NT2/D1 (cell line): ENCODE data around the gene CAMTA2.

Experiments used
- DNase-seq: peaks from one replicate; pipeline ENCODE4 v3.0.0-alpha.2; 2011; ENCODE audit warnings: low read depth, low spot score
- H3K27me3 ChIP-seq: 2 replicates; pipeline ENCODE4 v1.6.0; 2011; ENCODE audit warnings: mild to moderate bottlenecking; ENCODE audit not compliant: insufficient read length, insufficient read depth
- H3K36me3 ChIP-seq: 2 replicates; pipeline ENCODE4 v1.6.1; 2011; ENCODE audit warnings: mild to moderate bottlenecking, low read length, mixed read lengths; ENCODE audit not compliant: insufficient read depth, insufficient read length
- H3K4me1 ChIP-seq: 2 replicates; pipeline ENCODE4 v1.5.1; 2011; ENCODE audit not compliant: insufficient read depth, insufficient read length
- H3K4me3 ChIP-seq: 2 replicates; pipeline ENCODE4 v1.5.1; 2011; ENCODE audit warnings: low read depth; ENCODE audit not compliant: insufficient read length
- H3K9ac ChIP-seq: 2 replicates; pipeline ENCODE4 v1.6.0; 2011; ENCODE audit warnings: low read depth; ENCODE audit not compliant: insufficient read length
- H3K9me3 ChIP-seq: 2 replicates; pipeline ENCODE4 v1.5.1; 2011; ENCODE audit warnings: mild to moderate bottlenecking, low read length; ENCODE audit not compliant: insufficient read depth
- SUZ12 ChIP-seq: IDR thresholded peaks from 2 replicates; pipeline ENCODE4 v1.6.1; 2011; ENCODE audit not compliant: insufficient read length, insufficient read depth; ENCODE audit errors: extremely low read depth
- YY1 ChIP-seq: IDR thresholded peaks from 2 replicates; pipeline ENCODE4 v1.6.1; 2011; ENCODE audit not compliant: insufficient read length, insufficient read depth
- ZNF274 ChIP-seq: IDR thresholded peaks from 2 replicates; pipeline ENCODE4 v1.6.1; 2011; ENCODE audit warnings: mild to moderate bottlenecking, low read depth, low read length

Gene CAMTA2

DNA sequence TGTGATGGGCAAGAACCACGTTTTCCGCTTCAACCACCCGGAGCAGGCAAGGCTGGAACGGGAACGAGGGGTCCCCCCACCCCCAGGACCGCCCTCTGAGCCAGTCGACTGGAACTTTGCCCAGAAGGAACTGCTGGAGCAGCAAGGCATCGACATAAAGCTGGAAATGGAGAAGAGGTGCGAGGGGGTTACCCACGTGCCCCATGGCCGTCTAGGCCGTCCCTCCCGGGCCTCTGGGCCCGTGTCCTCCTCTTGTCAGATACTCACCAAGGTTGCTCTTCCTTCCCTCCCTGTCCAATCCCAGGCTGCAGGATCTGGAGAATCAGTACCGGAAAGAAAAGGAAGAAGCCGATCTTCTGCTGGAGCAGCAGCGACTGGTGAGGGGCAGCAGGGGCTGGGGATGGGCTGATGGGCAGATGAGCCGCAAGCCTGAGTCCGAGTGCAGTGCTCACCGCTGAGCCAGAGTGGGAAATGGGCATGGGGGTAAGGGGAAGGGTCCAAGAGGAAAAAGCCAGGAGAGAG, 33.1 kb upstream of the CAMTA2 start:
- Histone ChIP-seq H3K36me3 (peaks cover 72% of the 10 kb centered on the region), H3K9me3 (no peaks in the 10 kb centered on the region), H3K9ac (no peak overlapping the region), H3K27me3 (no peaks in the 10 kb centered on the region), H3K4me3 (no peak overlapping the region), H3K4me1 (peaks cover 3% of the 10 kb centered on the region)
- TF ChIP-seq SUZ12 (no peak), YY1 (no peak), ZNF274 (no peak)
- DNase-seq: no peak

DNA sequence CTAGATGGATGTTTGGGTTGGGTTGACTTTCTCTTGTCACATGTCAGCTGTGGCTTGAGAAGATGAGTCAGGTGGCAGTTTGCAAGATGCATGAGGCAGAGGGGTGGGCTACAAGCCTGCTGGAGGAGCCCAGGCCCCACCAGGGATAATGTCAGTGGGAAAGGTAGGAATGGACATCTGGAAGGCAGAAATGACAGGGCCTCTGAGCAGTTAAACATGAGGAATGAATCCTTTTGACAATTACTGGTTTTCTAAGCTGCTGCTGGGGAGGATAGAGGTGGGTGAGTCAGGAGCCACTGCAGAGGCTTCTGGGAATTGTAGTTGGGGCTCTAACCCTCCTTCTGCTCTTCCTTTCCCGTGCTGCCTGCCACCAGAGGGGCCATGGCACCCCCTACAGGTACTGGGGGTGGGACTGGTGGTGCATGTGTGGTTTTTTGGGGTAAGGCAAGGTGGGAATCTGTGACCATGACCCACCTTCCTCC, 32.0 kb upstream of the CAMTA2 start:
- Histone ChIP-seq H3K27me3 (no peaks in the 10 kb centered on the region), H3K9me3 (no peaks in the 10 kb centered on the region), H3K4me1 (peaks cover 3% of the 10 kb centered on the region), H3K36me3 (peaks cover 72% of the 10 kb centered on the region), H3K9ac (no peak overlapping the region), H3K4me3 (no peak overlapping the region)
- no peak for DNase-seq
- TF ChIP-seq ZNF274: no peak
- no peak for TF ChIP-seq YY1
- TF ChIP-seq SUZ12: no peak

DNA sequence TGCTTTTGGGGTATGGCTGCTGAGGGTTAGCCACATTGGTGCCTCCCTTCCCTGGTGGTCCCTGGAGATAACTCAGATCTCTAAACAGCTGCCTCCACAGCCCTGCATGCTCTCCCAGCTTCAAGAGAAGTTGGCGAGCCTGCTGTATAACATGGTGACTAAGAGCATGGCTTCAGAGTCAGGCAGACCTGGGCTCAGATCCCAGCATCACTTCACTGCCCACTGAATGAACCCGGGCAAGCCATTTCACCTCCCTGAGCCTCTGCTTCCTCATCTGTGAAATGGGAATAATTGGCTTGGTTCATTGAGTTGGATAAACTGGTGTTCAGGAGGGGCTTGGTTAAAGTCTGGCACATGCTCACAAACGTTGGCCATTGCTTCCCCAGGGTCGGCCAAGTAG, 26.9 kb upstream of the CAMTA2 start:
- Histone ChIP-seq H3K9me3 (no peaks in the 10 kb centered on the region), H3K36me3 (peaks cover 61% of the 10 kb centered on the region), H3K4me1 (peaks cover 2% of the 10 kb centered on the region), H3K9ac (no peak overlapping the region), H3K27me3 (no peaks in the 10 kb centered on the region), H3K4me3 (no peak overlapping the region)
- no peak for TF ChIP-seq YY1
- TF ChIP-seq ZNF274: no peak
- TF ChIP-seq SUZ12: no peak
- no peak for DNase-seq

DNA sequence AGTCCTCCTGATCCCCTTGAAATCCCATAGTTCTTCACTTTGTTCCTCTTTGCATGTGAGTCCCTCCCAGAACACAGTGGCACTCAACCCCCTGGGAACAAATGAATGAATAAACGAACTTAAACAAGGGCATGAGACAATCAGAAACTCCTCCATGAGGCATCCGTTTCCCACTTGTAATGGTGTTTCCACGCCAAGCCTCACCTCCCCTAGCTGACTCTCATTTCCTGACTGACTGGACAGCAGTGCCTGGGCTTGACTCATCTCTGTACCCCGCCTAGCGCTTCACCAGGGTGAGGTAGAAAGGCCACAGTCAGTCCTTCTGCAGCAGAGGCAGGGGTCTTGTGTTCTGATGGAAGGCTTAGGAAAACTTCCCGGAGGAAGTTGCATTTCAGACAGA, 24.5 kb upstream of the CAMTA2 start:
- Histone ChIP-seq H3K27me3 (no peaks in the 10 kb centered on the region), H3K4me3 (no peak overlapping the region), H3K9ac (no peak overlapping the region), H3K9me3 (no peaks in the 10 kb centered on the region), H3K4me1 (no peaks in the 10 kb centered on the region), H3K36me3 (peaks cover 72% of the 10 kb centered on the region)
- TF ChIP-seq YY1 (no peak), ZNF274 (no peak), SUZ12 (no peak)
- no peak for DNase-seq

DNA sequence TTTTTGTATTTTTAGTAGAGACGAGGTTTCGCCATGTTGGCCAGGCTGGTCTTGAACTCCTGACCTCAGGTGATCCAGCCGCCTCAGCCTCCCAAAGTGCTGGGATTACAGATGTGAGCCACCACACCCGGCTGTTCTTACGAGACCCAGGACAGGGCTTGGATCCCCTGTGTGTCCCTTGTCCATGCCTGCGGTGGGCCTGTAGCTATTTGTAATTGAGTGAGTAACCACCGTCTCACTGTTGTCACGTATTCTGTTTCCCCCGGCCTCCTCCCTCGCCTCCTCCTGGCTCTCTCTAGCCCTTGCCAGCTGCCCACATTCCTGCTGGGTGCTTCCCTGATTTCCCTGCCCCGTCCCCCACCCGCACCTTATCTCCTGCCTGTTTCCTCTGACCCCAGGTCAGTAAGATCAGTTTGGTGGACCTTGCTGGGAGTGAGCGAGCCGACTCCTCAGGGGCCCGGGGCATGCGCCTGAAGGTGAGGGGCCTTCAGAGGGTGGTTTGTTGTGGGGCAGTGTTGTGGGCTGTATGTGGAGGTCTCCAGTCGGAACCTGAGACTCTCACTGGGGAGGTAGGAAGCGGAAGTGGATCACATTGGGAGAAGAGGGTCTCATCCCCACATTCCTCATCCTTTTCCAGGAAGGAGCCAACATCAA, 15.9 kb upstream of the CAMTA2 start:
- DNase-seq: no peak
- Histone ChIP-seq H3K4me3 (no peak overlapping the region), H3K4me1 (peaks cover 10% of the 10 kb centered on the region), H3K36me3 (peaks cover 72% of the 10 kb centered on the region), H3K27me3 (no peaks in the 10 kb centered on the region), H3K9me3 (no peaks in the 10 kb centered on the region), H3K9ac (no peak overlapping the region)
- TF ChIP-seq YY1: no peak
- TF ChIP-seq SUZ12: no peak
- TF ChIP-seq ZNF274: no peak

DNA sequence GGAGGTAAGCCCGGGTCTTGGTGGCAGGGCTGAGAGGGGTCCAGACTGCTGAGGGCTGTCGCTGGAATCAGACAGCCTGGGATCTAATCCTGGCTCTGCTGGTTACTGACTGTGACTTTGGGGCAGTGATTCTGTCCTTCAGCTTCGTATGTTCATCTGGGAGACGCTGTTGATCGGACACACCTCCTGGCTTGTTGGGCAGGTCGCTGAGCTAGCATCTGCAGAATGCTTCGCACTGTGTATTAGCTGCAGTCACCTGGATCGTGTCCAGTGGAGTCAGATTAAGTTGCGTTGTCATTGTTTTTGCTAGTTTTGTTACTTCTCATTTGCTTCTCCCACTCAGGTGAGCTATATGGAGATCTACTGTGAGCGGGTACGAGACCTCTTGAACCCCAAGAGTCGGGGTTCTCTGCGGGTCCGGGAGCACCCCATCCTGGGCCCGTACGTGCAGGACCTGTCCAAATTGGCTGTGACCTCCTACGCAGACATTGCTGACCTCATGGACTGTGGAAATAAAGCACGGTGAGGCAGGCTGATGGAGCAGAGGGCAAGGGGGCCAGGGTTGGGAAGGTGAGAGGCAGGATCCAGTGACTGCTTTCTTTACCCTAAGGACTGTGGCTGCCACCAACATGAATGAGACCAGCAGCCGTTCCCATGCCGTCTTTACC, 14.8 kb upstream of the CAMTA2 start:
- Histone ChIP-seq H3K27me3 (no peaks in the 10 kb centered on the region), H3K36me3 (peaks cover 62% of the 10 kb centered on the region), H3K4me1 (peaks cover 10% of the 10 kb centered on the region), H3K9me3 (no peaks in the 10 kb centered on the region), H3K9ac (no peak overlapping the region), H3K4me3 (no peak overlapping the region)
- no peak for TF ChIP-seq ZNF274
- TF ChIP-seq SUZ12: no peak
- TF ChIP-seq YY1: no peak
- DNase-seq: no peak

DNA sequence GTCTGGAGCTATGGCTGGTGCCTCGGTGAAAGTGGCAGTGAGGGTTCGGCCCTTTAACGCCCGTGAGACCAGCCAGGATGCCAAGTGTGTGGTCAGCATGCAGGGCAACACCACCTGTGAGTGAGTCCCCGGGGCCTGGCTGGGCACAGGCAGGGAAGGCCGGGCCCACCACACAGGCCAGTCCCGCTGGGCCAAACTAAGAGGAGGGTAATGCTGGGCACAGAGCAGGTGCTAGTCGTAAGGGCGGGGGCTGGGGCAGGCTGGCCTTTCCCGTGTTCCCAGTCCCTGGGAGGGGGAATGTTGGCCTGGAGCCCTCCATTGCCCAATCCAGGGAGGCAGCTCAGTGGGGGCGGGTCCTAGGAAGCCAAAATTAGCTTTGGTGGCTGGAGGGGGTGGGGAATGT, 12.8 kb upstream of the CAMTA2 start:
- H3K4me1 ChIP-seq: peaks cover 14% of the 10 kb centered on the region
- H3K9me3 ChIP-seq: no peaks in the 10 kb centered on the region
- peak overlapping the region; percentile 42 for H3K9ac ChIP-seq
- TF ChIP-seq YY1: no peak
- TF ChIP-seq ZNF274: no peak
- TF ChIP-seq SUZ12: no peak
- H3K27me3 ChIP-seq: no peaks in the 10 kb centered on the region
- DNase-seq: no peak
- H3K4me3 ChIP-seq: no peak overlapping the region
- peaks cover 48% of the 10 kb centered on the region for H3K36me3 ChIP-seq
